H9 (cell line): ENCODE data around the gene HPSE. TPM values are rescaled to one million over a fixed set of nuclear protein-coding genes. Genes with fewer than 3 reads are reported as not detected.

Source experiments
- DNase-seq: peaks from one replicate; pipeline ENCODE4 v3.0.0-alpha.2; 2017
- H2AFZ ChIP-seq: one replicate; pipeline ENCODE4 v1.6.1; 2013; ENCODE audit warnings: mild to moderate bottlenecking, low read length, control low read depth, moderate library complexity
- H2AK5ac ChIP-seq: 2 replicates; pipeline ENCODE4 v1.6.1; 2013; ENCODE audit warnings: low read length, control low read depth, mixed read lengths; ENCODE audit not compliant: insufficient read length
- H2BK120ac ChIP-seq: one replicate; pipeline ENCODE4 v1.6.1; 2013; ENCODE audit warnings: low read depth, mild to moderate bottlenecking, low read length, control low read depth, inconsistent platforms; ENCODE audit not compliant: poor library complexity, severe bottlenecking
- H2BK12ac ChIP-seq: 2 replicates; pipeline ENCODE4 v1.6.1; 2013; ENCODE audit warnings: low read length, control low read depth, mixed read lengths, low read depth; ENCODE audit not compliant: insufficient read length
- H2BK15ac ChIP-seq: 2 replicates; pipeline ENCODE4 v1.6.1; 2013; ENCODE audit warnings: low read depth, low read length, control low read depth
- H2BK20ac ChIP-seq: one replicate; pipeline ENCODE4 v1.6.1; 2013; ENCODE audit warnings: low read depth, mild to moderate bottlenecking, low read length, control low read depth, inconsistent platforms; ENCODE audit not compliant: poor library complexity, severe bottlenecking
- H2BK5ac ChIP-seq: 2 replicates; pipeline ENCODE4 v1.6.1; 2013; ENCODE audit warnings: low read length, control low read depth, mixed read lengths; ENCODE audit not compliant: insufficient read length
- H3K14ac ChIP-seq: 2 replicates; pipeline ENCODE4 v1.6.1; 2013; ENCODE audit warnings: low read length, control low read depth; ENCODE audit not compliant: insufficient read depth
- H3K18ac ChIP-seq: 2 replicates; pipeline ENCODE4 v1.6.1; 2013; ENCODE audit warnings: low read depth, mild to moderate bottlenecking, mixed read lengths, low read length, control low read depth; ENCODE audit not compliant: insufficient read length
- H3K23ac ChIP-seq: 2 replicates; pipeline ENCODE4 v1.6.1; 2013; ENCODE audit warnings: low read length, control low read depth, mixed read lengths, low read depth; ENCODE audit not compliant: insufficient read length
- H3K23me2 ChIP-seq: 2 replicates; pipeline ENCODE4 v1.6.1; 2013; ENCODE audit warnings: low read depth, mild to moderate bottlenecking, mixed read lengths, low read length, control low read depth; ENCODE audit not compliant: insufficient read length, poor library complexity, severe bottlenecking
- H3K27ac ChIP-seq: 2 replicates; pipeline ENCODE4 v1.5.1; 2013; ENCODE audit warnings: low read length, control low read depth, mixed read lengths, low read depth; ENCODE audit not compliant: insufficient read length
- H3K27me3 ChIP-seq: 2 replicates; pipeline ENCODE4 v1.6.1; 2013; ENCODE audit warnings: low read length, control low read depth, inconsistent platforms; ENCODE audit not compliant: insufficient read depth
- H3K4ac ChIP-seq: 2 replicates; pipeline ENCODE4 v1.6.1; 2013; ENCODE audit warnings: low read depth, mild to moderate bottlenecking, control low read depth, inconsistent platforms, low read length, moderate library complexity
- H3K4me1 ChIP-seq: 2 replicates; pipeline ENCODE4 v1.6.1; 2013; ENCODE audit warnings: low read length, control low read depth, inconsistent platforms; ENCODE audit not compliant: insufficient read depth
- H3K4me2 ChIP-seq: 2 replicates; pipeline ENCODE4 v1.6.1; 2013; ENCODE audit warnings: low read length, control low read depth, mixed read lengths; ENCODE audit not compliant: insufficient read length, insufficient read depth
- H3K56ac ChIP-seq: 2 replicates; pipeline ENCODE4 v1.6.1; 2013; ENCODE audit warnings: low read depth, mild to moderate bottlenecking, mixed read lengths, low read length, control low read depth; ENCODE audit not compliant: insufficient read length
- H3K79me1 ChIP-seq: 2 replicates; pipeline ENCODE4 v1.6.1; 2013; ENCODE audit warnings: low read depth, mild to moderate bottlenecking, moderate library complexity, low read length, control low read depth, inconsistent platforms; ENCODE audit not compliant: insufficient read depth, poor library complexity, severe bottlenecking
- H3K79me2 ChIP-seq: 2 replicates; pipeline ENCODE4 v1.6.1; 2013; ENCODE audit warnings: low read length, control low read depth, inconsistent platforms; ENCODE audit not compliant: insufficient read depth
- H3K9ac ChIP-seq: 2 replicates; pipeline ENCODE4 v1.6.1; 2013; ENCODE audit warnings: low read length, control low read depth, mixed read lengths; ENCODE audit not compliant: insufficient read length; ENCODE audit errors: extremely low read depth
- H3K9me3 ChIP-seq: one replicate; pipeline ENCODE4 v1.6.1; 2013; ENCODE audit warnings: low read depth, low read length, inconsistent platforms; ENCODE audit not compliant: control insufficient read depth
- H3T11ph ChIP-seq: one replicate; pipeline ENCODE4 v1.6.1; 2013; ENCODE audit warnings: mild to moderate bottlenecking, low read length, control low read depth, inconsistent platforms
- H4K20me1 ChIP-seq: one replicate; pipeline ENCODE4 v1.6.1; 2013; ENCODE audit not compliant: control insufficient read depth, insufficient read length, insufficient read depth
- H4K5ac ChIP-seq: 2 replicates; pipeline ENCODE4 v1.6.1; 2013; ENCODE audit warnings: low read depth, mild to moderate bottlenecking, mixed read lengths, low read length, control low read depth; ENCODE audit not compliant: insufficient read length
- H4K8ac ChIP-seq: replicated peaks from 2 replicates; pipeline ENCODE4 v1.6.1; 2013; ENCODE audit warnings: low read length, control low read depth, mixed read lengths, low read depth; ENCODE audit not compliant: insufficient read length
- H4K91ac ChIP-seq: 2 replicates; pipeline ENCODE4 v1.6.1; 2013; ENCODE audit warnings: low read depth, mild to moderate bottlenecking, moderate library complexity, mixed read lengths, low read length, control low read depth; ENCODE audit not compliant: insufficient read length
- H3K27ac Mint-ChIP-seq, 3 experiments: 2 replicates in 2 of 3; 3 replicates in 1 of 3; pipeline ENCODE4 v1.8.0; 2020 to 2021; ENCODE audit warnings: mixed read lengths in 3 of 3, mild to moderate bottlenecking in 1 of 3, moderate library complexity in 1 of 3
- H3K27me3 Mint-ChIP-seq: 2 replicates; pipeline ENCODE4 v1.8.0; 2021; ENCODE audit warnings: low read depth, mild to moderate bottlenecking, moderate library complexity, mixed read lengths
- H3K36me3 Mint-ChIP-seq, 3 experiments: 2 replicates in 2 of 3; 3 replicates in 1 of 3; pipeline ENCODE4 v1.8.0; 2020 to 2021; ENCODE audit warnings: low read depth in 3 of 3, mixed read lengths in 3 of 3; ENCODE audit not compliant: insufficient read depth in 1 of 3
- H3K4me1 Mint-ChIP-seq, 2 experiments: 2 replicates each; pipeline ENCODE4 v1.8.0; 2020; ENCODE audit warnings: mixed read lengths in 2 of 2
- H3K4me3 Mint-ChIP-seq, 2 experiments: 2 replicates in 1 of 2; 3 replicates in 1 of 2; pipeline ENCODE4 v1.8.0; 2020 to 2021; ENCODE audit warnings: mild to moderate bottlenecking in 2 of 2, mixed read lengths in 2 of 2, moderate library complexity in 1 of 2
- H3K9me3 Mint-ChIP-seq, 2 experiments: 2 replicates in 1 of 2; 3 replicates in 1 of 2; pipeline ENCODE4 v1.8.0; 2020; ENCODE audit warnings: mild to moderate bottlenecking in 2 of 2, mixed read lengths in 2 of 2, moderate library complexity in 1 of 2
- WGBS: extraction: QIAGEN DNeasy Blood & Tissue Kit; methylation state at CpG from one replicate; pipeline ENCODE4 v1.1.7; 2013; ENCODE audit warnings: missing lambda C conversion rate, low lambda C conversion rate, mixed read lengths; ENCODE audit not compliant: insufficient read length; ENCODE audit errors: extremely low coverage; 5-methylcytosine and 5-hydroxymethylcytosine counted together
- total RNA-seq: library from RNA; stranded (reverse); gene quantifications from 2 replicates; pipeline ENCODE4 v1.2.1, GENCODE V29; 2021
- TF ChIP-seq, protein P1 (sequence below): fragments of 200-600 bp; sonication (generic); conservative IDR thresholded peaks from 3 replicates; pipeline ENCODE4 v1.8.0; 2021; ENCODE audit warnings: antibody characterized with exemption, mild to moderate bottlenecking

The HPSE gene
- total RNA-seq, 1 experiment from 2014 or later: 2.0 TPM

DNA sequence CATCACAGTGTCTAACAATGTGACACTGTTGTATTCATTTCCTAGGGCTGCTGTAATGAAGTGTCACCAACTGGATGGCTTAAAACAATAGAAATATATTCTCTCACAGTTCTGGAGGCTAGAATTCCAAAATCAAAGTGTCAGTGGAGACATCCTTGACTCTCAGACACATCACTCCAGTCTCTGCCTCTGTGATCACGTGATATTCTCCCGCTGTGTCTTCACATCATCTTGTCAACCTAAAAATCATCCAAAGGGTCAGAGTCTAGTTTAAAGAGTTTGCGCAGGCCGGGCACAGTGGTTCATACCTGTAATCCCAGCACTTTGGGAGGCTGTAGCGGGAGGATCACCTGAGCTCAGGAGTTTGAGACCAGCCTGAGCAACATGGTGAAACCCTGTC lies 36.6 kb upstream of the HPSE start:
- Histone ChIP-seq H2BK5ac (no peak overlapping the region), H3K4ac (no peak overlapping the region), H2BK12ac (no peak overlapping the region), H3K27ac (no peak overlapping the region), H2BK120ac (no peak overlapping the region), H3T11ph (no peak overlapping the region), H4K5ac (no peak overlapping the region), H3K4me1 (no peaks in the 10 kb centered on the region), H2AFZ (no peak overlapping the region), H3K4me2 (no peak overlapping the region), H3K56ac (no peak overlapping the region), H3K79me2 (no peaks in the 10 kb centered on the region), H3K23me2 (no peaks in the 10 kb centered on the region), H2AK5ac (no peak overlapping the region), H3K18ac (no peak overlapping the region), H4K20me1 (no peaks in the 10 kb centered on the region), H2BK20ac (no peak overlapping the region), H3K9ac (no peak overlapping the region), H3K9me3 (no peaks in the 10 kb centered on the region), H3K79me1 (no peaks in the 10 kb centered on the region), H4K8ac (no peak overlapping the region), H3K14ac (no peak overlapping the region), H3K27me3 (no peaks in the 10 kb centered on the region), H4K91ac (no peak overlapping the region), H2BK15ac (no peak overlapping the region), H3K23ac (no peak overlapping the region)
- WGBS: no CpG with 5 or more reads among the region's 5 CpGs
- Mint-ChIP-seq H3K4me3 (no peak overlapping the region), H3K4me1 (no peaks in the 10 kb centered on the region), H3K27me3 (peaks cover 27% of the 10 kb centered on the region), H3K9me3 (peaks cover 5 to 6% of the 10 kb centered on the region in 2 experiments; a peak in 4 of 5 replicates), H3K36me3 (peaks cover 0 to 3% (median 0%) of the 10 kb centered on the region in 3 experiments; a peak in 1 of 7 replicates), H3K27ac (no peak overlapping the region; a peak in 1 of 7 replicates)
- TF ChIP-seq, protein P1, sequence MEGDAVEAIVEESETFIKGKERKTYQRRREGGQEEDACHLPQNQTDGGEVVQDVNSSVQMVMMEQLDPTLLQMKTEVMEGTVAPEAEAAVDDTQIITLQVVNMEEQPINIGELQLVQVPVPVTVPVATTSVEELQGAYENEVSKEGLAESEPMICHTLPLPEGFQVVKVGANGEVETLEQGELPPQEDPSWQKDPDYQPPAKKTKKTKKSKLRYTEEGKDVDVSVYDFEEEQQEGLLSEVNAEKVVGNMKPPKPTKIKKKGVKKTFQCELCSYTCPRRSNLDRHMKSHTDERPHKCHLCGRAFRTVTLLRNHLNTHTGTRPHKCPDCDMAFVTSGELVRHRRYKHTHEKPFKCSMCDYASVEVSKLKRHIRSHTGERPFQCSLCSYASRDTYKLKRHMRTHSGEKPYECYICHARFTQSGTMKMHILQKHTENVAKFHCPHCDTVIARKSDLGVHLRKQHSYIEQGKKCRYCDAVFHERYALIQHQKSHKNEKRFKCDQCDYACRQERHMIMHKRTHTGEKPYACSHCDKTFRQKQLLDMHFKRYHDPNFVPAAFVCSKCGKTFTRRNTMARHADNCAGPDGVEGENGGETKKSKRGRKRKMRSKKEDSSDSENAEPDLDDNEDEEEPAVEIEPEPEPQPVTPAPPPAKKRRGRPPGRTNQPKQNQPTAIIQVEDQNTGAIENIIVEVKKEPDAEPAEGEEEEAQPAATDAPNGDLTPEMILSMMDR: no peak
- no peak for DNase-seq
